ENCODE data around the gene KANK2.

KANK2 gene

GRCh38 chr19:11115895-11116446 lies 81.4 kb downstream of the KANK2 start:
- Mint-ChIP-seq H3K9me3 (no peaks in the 10 kb centered on the region), H3K27me3 (no peaks in the 10 kb centered on the region), H3K36me3 (no peaks in the 10 kb centered on the region), H3K27ac (no peak overlapping the region), H3K4me3 (no peak overlapping the region), H3K4me1 (no peaks in the 10 kb centered on the region)
- ATAC-seq (ENCODE audit: low read depth), result no peak
- DNase-seq (ENCODE audit: low spot score in 2 of 2), result no peak

GRCh38 chr19:11115042-11115441 lies 82.3 kb downstream of the KANK2 start:
- H3K36me3 Mint-ChIP-seq, result no peaks in the 10 kb centered on the region
- no peaks in the 10 kb centered on the region for H3K9me3 Mint-ChIP-seq

More at GRCh38 chr19:11115042-11115441, 82.3 kb downstream of the KANK2 start:
- Mint-ChIP-seq H3K27ac (no peak overlapping the region), H3K4me3 (no peak overlapping the region), H3K27me3 (no peaks in the 10 kb centered on the region), H3K4me1 (no peaks in the 10 kb centered on the region)
- DNase-seq (ENCODE audit: low spot score in 2 of 2), result no peak
- no peak for ATAC-seq (ENCODE audit: low read depth)

Measured in memory B cell (primary cell).